ENCODE results near the gene ANKRD34A.

DNA sequence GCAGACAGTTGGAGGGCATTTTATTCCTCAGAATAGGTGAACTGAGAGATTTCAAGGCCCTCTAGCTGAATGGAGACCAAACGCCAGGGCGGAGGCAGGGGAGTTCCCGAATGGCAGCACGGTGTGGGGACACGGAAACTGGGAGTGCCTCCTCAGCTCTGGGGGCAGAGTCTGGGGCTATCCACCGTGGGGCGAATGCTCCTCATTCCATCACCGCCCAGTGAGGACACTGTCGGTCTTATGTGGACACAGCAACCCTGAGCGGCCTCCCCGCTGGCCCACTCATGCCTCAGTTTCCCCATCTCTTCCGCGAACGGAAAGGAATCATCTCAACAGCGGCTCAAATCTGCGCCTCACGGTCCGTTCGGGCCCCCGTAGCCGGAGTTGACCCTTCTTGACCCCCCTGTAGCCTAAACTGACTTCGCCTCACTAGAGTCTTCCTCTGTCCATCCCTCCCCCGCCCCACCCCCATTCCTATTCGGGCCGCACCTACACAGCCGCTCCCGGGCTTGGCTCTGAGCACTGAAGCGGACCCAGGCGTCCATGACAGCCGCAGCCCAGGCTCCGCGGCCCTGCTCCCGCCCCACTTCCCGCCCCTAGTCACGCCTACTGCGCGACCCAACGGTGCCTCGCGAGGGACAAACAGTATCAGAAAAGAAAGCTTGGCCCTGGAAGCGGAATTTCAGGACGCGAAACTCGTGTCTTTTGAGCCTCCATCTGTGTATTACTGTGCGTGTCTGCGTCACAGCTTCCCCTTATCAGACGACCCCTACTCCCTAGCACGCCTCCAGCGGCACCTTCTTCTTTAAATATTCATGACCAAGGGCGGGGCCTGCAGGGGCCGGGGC, 46.0 kb downstream of the ANKRD34A start, which contains the start of gene PEX11B:
- TF ChIP-seq, protein P1, sequence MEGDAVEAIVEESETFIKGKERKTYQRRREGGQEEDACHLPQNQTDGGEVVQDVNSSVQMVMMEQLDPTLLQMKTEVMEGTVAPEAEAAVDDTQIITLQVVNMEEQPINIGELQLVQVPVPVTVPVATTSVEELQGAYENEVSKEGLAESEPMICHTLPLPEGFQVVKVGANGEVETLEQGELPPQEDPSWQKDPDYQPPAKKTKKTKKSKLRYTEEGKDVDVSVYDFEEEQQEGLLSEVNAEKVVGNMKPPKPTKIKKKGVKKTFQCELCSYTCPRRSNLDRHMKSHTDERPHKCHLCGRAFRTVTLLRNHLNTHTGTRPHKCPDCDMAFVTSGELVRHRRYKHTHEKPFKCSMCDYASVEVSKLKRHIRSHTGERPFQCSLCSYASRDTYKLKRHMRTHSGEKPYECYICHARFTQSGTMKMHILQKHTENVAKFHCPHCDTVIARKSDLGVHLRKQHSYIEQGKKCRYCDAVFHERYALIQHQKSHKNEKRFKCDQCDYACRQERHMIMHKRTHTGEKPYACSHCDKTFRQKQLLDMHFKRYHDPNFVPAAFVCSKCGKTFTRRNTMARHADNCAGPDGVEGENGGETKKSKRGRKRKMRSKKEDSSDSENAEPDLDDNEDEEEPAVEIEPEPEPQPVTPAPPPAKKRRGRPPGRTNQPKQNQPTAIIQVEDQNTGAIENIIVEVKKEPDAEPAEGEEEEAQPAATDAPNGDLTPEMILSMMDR (conservative IDR thresholded peaks at IDR 0.05), result no peak
- no peak for TF ChIP-seq EZH2 (IDR thresholded peaks at IDR 0.05; ENCODE audit: low read depth)

Measured in PC-9 (cell line).